Measurements from ENCODE around the gene GDF2.
A peak's percentile ranks its signal among the peaks of the same experiment; 100 is the strongest.

GDF2 gene

GRCh38 chr10:47351899-47352815 lies 29.9 kb downstream of the GDF2 start:
- TF ChIP-seq CTCF (IDR thresholded peaks at IDR 0.05; ENCODE audit: control insufficient read depth, insufficient read depth, low read depth, low read length, missing control alignments) = no peak
- H3K4me3 ChIP-seq (ENCODE audit: control insufficient read depth, low read depth, low read length) = no peak overlapping the region
- DNase-seq (ENCODE audit: low read depth) = no peak

- TF ChIP-seq CTCF (IDR thresholded peaks at IDR 0.05; ENCODE audit: control insufficient read depth, insufficient read depth, low read depth, low read length, missing control alignments) = no peak
- H3K4me3 ChIP-seq (ENCODE audit: control insufficient read depth, low read depth, low read length) = no peak overlapping the region
- DNase-seq (ENCODE audit: low read depth) = no peak
Observed at GRCh38 chr10:47353351-47353750, 31.1 kb downstream of the GDF2 start.

DNA sequence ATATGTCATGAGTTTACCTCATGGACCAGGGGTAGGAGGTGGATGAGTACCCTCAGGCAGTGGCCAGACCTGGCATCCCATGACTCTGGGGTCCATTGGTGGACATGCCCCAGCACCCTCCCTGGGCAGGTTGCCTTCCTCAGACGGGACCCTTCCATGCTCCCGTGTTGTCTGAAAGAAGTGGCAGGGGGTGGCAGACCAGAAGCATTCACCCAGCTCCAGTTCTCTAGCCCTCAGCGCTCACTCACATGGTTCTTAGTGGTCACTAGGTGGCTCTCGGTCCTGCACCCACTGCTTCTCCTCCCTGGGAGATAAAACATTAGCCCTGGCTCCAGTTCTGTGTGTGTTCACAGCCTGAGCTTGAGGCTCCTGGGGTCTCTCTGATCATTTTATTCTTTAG lies 31.9 kb downstream of the GDF2 start:
- no peak overlapping the region for H3K4me3 ChIP-seq (ENCODE audit: control insufficient read depth, low read depth, low read length)
- DNase-seq (ENCODE audit: low read depth) = no peak
- TF ChIP-seq CTCF (IDR thresholded peaks at IDR 0.05; ENCODE audit: control insufficient read depth, insufficient read depth, low read depth, low read length, missing control alignments) = peak; percentile 48

- DNase-seq (ENCODE audit: low read depth) = no peak
- TF ChIP-seq CTCF (IDR thresholded peaks at IDR 0.05; ENCODE audit: control insufficient read depth, insufficient read depth, low read depth, low read length, missing control alignments) = no peak
- no peak overlapping the region for H3K4me3 ChIP-seq (ENCODE audit: control insufficient read depth, low read depth, low read length)
Observed at GRCh38 chr10:47354900-47355299, 32.6 kb downstream of the GDF2 start.

- no peak for TF ChIP-seq CTCF (IDR thresholded peaks at IDR 0.05; ENCODE audit: control insufficient read depth, insufficient read depth, low read depth, low read length, missing control alignments)
- no peak for DNase-seq (ENCODE audit: low read depth)
- no peak overlapping the region for H3K4me3 ChIP-seq (ENCODE audit: control insufficient read depth, low read depth, low read length)
Observed at GRCh38 chr10:47356708-47357107, 34.5 kb downstream of the GDF2 start.

DNA sequence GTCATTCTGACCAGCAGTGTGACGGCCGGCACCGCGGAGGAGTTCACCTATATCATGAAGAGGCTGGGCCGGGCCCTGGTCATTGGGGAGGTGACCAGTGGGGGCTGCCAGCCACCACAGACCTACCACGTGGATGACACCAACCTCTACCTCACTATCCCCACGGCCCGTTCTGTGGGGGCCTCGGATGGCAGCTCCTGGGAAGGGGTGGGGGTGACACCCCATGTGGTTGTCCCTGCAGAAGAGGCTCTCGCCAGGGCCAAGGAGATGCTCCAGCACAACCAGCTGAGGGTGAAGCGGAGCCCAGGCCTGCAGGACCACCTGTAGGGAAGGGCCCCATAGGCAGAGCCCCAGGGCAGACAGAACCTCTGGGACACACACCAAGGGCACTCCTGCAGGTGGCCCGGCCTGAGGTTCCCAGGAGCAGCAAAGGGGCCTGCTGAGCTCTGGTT lies 34.9 kb downstream of the GDF2 start:
- no peak overlapping the region for H3K4me3 ChIP-seq (ENCODE audit: control insufficient read depth, low read depth, low read length)
- TF ChIP-seq CTCF (IDR thresholded peaks at IDR 0.05; ENCODE audit: control insufficient read depth, insufficient read depth, low read depth, low read length, missing control alignments) = no peak
- no peak for DNase-seq (ENCODE audit: low read depth)

Data from AG09309 (cell line).